HFFc6 (cell line): ENCODE data around the gene GUCD1. TPM values are rescaled to one million over a fixed set of nuclear protein-coding genes. Genes with fewer than 3 reads are reported as not detected.

ENCODE experiments used
- DNase-seq: peaks from one replicate; pipeline ENCODE4 v3.0.0-alpha.2; 2018
- H3K27ac Mint-ChIP-seq: 2 replicates; pipeline ENCODE4 v1.8.0; 2020; ENCODE audit warnings: mild to moderate bottlenecking, mixed read lengths
- H3K27me3 Mint-ChIP-seq: 2 replicates; pipeline ENCODE4 v1.8.0; 2021; ENCODE audit warnings: mild to moderate bottlenecking, moderate library complexity, mixed read lengths; ENCODE audit not compliant: insufficient read depth
- H3K36me3 Mint-ChIP-seq: 2 replicates; pipeline ENCODE4 v1.8.0; 2021; ENCODE audit warnings: low read depth, mixed read lengths
- H3K4me1 Mint-ChIP-seq: 2 replicates; pipeline ENCODE4 v1.8.0; 2020; ENCODE audit warnings: low read depth, mixed read lengths
- H3K4me3 Mint-ChIP-seq: 2 replicates; pipeline ENCODE4 v1.8.0; 2020; ENCODE audit warnings: mild to moderate bottlenecking, moderate library complexity, mixed read lengths
- H3K9me3 Mint-ChIP-seq: 2 replicates; pipeline ENCODE4 v1.8.0; 2020; ENCODE audit warnings: mild to moderate bottlenecking, mixed read lengths
- total RNA-seq, 6 experiments: library from RNA; stranded (reverse); fragmentation: NEBNext Ultra II Directional; extraction: Animal tissue kit (Norgen Biotek cat#: 25700); gene quantifications; 2 replicates in 1 of 6; 3 replicates in 5 of 6; pipeline ENCODE4 v1.2.3, GENCODE V29; 2021
- TF ChIP-seq, protein P1 (sequence below): fragments of 200-600 bp; sonication (generic); IDR thresholded peaks from 2 replicates; pipeline ENCODE4 v1.5.0; 2021; ENCODE audit warnings: antibody characterized with exemption, mild to moderate bottlenecking

Gene GUCD1
- total RNA-seq, 6 experiments from 2014 or later = 82.4 to 99.5 (median 89.0) TPM

DNA sequence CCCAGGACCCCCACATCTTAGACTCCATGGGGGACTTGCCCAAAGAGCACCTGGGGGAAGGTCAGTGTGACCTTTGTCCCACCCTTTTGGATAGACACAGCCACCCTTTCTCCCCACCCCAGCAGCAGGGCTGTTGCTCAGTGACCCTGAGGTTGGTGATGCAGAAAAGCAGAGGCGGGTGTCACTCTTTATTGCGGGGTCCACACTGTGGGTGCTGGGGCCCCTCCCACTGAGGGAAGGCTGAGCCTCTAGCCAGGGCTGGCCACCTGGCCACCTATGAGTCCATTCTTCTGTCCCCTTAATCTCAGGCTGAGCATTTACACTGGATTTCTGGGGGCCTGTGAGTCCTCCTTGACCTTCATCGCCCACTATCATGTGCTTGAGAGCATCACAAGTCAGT is 30.5 kb upstream of the GUCD1 start:
- H3K36me3 Mint-ChIP-seq = no peaks in the 10 kb centered on the region
- H3K27ac Mint-ChIP-seq = no peak overlapping the region
- H3K9me3 Mint-ChIP-seq = no peaks in the 10 kb centered on the region
- no peak for DNase-seq
- peaks cover 3% of the 10 kb centered on the region for H3K4me1 Mint-ChIP-seq
- H3K4me3 Mint-ChIP-seq = no peak overlapping the region
- TF ChIP-seq, protein P1, sequence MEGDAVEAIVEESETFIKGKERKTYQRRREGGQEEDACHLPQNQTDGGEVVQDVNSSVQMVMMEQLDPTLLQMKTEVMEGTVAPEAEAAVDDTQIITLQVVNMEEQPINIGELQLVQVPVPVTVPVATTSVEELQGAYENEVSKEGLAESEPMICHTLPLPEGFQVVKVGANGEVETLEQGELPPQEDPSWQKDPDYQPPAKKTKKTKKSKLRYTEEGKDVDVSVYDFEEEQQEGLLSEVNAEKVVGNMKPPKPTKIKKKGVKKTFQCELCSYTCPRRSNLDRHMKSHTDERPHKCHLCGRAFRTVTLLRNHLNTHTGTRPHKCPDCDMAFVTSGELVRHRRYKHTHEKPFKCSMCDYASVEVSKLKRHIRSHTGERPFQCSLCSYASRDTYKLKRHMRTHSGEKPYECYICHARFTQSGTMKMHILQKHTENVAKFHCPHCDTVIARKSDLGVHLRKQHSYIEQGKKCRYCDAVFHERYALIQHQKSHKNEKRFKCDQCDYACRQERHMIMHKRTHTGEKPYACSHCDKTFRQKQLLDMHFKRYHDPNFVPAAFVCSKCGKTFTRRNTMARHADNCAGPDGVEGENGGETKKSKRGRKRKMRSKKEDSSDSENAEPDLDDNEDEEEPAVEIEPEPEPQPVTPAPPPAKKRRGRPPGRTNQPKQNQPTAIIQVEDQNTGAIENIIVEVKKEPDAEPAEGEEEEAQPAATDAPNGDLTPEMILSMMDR = no peak
- H3K27me3 Mint-ChIP-seq = no peaks in the 10 kb centered on the region; the same call in 1 of the 2 replicates

DNA sequence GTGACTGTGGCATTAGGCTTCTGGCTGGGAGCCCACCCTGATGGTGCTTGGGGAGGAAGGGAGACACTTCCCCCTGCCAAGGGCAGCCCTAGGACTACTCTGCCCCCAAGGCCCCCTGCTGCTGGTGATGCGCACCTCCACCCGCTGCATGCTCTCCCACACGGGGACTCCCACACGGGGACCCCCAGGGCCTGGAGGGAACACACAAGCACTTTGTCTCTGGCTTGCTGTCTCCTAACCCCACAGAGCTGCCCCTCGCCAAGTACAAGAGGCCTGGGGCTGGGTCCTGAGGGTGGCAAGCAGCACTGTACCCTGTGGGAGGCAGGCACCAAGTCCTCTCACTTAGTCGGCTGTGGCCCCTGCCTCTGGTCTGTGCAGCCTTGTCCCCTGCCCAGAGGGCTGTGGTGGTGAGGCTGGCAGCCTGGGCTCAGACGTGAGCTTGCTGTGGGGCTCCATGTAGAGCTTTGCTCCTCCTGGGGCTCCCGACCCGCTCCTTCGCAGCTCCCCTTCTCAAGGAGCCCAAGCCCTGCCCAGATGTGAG is 30.0 kb upstream of the GUCD1 start:
- Mint-ChIP-seq H3K4me3 (no peak overlapping the region), H3K27me3 (no peaks in the 10 kb centered on the region; the same call in 1 of the 2 replicates), H3K27ac (no peak overlapping the region), H3K4me1 (peaks cover 9% of the 10 kb centered on the region), H3K36me3 (no peaks in the 10 kb centered on the region), H3K9me3 (no peaks in the 10 kb centered on the region)
- no peak for DNase-seq
- TF ChIP-seq, protein P1 = no peak

DNA sequence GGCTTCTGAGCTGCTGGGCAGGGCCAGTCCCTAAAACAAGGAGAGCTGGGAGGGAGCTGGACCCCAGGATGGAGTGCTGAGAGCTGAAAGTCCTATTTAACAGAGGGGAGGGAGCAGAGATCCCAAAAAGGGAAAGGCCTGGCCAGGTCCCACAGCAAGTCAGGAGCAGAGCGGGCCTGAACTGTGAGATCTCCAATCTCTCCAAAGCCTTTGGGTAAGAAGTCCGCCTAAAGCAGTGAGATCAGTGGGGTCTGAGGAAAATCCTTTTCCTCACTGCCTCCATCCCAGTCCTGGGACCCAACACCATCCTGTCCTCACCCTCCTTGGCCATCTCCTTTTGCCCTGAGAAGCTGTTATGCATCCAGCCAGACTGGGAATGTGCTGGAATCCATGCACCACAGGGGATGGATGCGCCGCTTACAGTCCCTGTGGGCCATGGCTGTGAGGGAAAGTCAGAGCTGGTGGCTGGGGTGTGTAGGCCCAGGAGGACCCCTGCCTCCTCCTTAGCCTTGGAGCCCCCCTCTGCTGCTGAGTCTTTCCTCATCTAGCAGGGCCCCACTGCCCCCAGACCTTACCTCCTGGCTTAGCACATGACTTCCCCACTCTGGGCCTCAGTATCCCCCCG is 29.3 kb upstream of the GUCD1 start:
- no peak for DNase-seq
- Mint-ChIP-seq H3K4me1 (peaks cover 15% of the 10 kb centered on the region), H3K27me3 (no peaks in the 10 kb centered on the region; the same call in 1 of the 2 replicates), H3K4me3 (no peak overlapping the region), H3K27ac (no peak overlapping the region), H3K36me3 (no peaks in the 10 kb centered on the region), H3K9me3 (no peaks in the 10 kb centered on the region)
- TF ChIP-seq, protein P1 = no peak

DNA sequence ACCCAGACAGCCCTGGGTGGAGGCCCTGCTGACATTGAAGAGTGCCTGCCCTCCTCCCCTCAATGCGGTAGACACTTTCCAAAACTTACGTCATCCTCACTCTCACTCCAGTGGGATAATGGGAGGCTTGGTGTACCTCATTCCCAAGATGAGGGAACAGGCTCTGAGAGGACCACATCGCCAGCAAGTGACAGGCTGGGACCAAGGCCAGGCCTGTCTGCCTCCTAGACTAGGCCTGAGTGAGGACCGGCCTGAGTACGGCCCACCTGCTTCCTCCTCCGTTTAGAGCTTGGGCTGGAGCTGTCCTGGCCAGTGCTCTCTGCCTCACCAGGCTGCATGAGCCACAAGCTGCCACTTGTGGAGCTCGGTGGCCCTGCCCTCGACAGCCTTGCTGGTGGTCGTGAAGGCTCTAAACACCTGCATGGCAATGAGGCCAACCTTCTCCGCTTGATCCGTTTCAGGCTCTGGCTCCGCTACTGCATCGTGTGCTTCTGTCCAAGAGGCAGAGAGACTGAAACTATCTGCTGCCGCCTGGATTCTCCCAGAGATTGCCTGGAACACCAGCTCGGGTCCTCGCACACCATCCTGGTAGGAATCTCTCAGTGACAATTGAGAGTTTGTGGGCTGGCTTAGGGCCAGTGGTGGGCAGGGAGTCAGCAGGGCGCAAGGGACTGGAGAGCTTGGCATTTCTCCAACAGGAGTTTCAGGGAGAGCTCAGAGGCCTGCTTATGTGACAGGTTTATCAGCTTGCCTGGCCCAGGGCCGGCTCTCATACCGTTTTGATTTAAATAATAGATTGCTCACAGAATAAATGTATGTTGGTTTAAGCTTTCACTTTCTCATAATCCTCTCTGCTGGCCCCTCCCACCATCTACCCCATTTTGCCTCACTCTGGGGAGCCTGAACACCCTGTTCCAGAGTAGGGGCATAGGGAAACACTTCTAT is 28.6 kb upstream of the GUCD1 start:
- no peak for DNase-seq
- TF ChIP-seq, protein P1 = no peak
- H3K27ac Mint-ChIP-seq = no peak overlapping the region
- H3K9me3 Mint-ChIP-seq = no peaks in the 10 kb centered on the region
- H3K4me1 Mint-ChIP-seq = peaks cover 23% of the 10 kb centered on the region
- H3K27me3 Mint-ChIP-seq = no peaks in the 10 kb centered on the region; the same call in 1 of the 2 replicates
- H3K4me3 Mint-ChIP-seq = no peak overlapping the region
- no peaks in the 10 kb centered on the region for H3K36me3 Mint-ChIP-seq

DNA sequence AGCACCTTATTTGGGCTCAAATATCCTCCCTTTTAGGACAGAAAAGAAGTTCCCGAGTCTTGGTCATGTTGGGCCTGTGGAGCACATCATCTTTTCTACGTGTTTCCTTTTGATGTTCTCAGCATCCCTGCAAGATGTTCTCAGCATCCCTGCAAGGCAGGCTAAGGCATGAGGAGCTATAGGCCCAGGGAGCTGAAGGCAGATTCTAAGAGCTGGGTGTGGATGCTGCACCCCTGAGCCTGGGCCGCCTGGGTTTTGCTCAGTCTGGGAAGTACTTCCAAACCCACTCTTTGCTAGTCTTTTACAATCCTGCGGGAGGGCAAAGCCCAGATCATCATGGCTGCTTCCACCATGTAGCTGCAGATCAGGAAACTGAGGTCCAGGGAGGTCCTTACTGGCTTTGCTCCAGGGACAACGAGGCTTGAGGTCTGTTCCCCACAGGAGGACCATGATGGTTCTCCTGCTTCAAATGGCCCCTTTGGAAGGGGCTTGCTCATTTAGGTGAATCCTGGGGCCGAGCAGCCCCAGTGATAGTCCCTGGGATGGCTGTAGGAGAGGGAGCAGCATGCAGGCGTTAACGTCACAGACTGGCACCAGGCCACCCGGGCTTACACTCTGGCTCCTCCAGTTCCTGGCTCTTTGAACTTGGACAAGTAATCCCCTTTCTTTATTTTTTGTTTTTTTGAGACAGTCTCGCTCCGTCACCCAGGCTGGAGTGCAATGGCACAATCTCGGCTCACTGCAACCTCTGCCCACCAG is 27.3 kb upstream of the GUCD1 start:
- TF ChIP-seq, protein P1 = no peak
- H3K4me3 Mint-ChIP-seq = no peak overlapping the region
- no peak for DNase-seq
- H3K4me1 Mint-ChIP-seq = peaks cover 29% of the 10 kb centered on the region
- H3K27ac Mint-ChIP-seq = no peak overlapping the region
- H3K36me3 Mint-ChIP-seq = peaks cover 6% of the 10 kb centered on the region
- H3K27me3 Mint-ChIP-seq = no peaks in the 10 kb centered on the region; the same call in 1 of the 2 replicates
- no peaks in the 10 kb centered on the region for H3K9me3 Mint-ChIP-seq
